GM13976 (cell line): Measurements from ENCODE around the gene SPATA12.

Source experiments
- DNase-seq: peaks from one replicate; pipeline ENCODE4 v3.0.0; 2012; ENCODE audit warnings: low spot score
- in situ Hi-C: fragments of 300-500 bp; cut with MboI; formaldehyde crosslinking; loops from one replicate; pipeline ENCODE4 v1.12.0; 2022; ENCODE audit warnings: low sequenced_read_pairs, mixed read lengths, inconsistent platforms; ENCODE audit not compliant: unreplicated experiment
- TF ChIP-seq, protein P1 (sequence below): IDR thresholded peaks from 2 replicates; pipeline ENCODE4 v1.5.1; 2012; ENCODE audit warnings: borderline replicate concordance, mild to moderate bottlenecking; ENCODE audit not compliant: insufficient read depth; ENCODE audit errors: extremely low read depth, missing control alignments, control extremely low read depth

SPATA12 gene

DNA sequence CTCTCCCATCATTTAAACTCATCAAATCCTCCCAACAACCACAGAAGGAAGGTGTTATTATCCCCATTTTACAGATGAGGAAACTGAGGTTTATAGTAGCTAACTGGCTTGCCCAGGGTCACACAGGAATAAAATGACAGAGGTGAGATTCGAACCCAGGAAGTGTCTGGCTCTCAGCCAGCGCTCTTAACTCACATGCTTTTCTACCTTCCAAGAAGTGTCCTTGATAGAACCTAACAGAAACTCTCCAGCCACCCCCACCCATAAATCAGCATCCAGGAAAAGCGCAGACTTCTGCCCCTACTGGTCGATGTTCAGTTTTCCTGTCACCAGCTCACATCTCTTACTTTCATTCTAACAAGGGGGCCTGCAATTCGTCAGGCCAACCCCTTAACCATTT is 51.7 kb downstream of the SPATA12 start:
- in situ Hi-C loops = no loop called here
- DNase-seq = peak; percentile 36
- TF ChIP-seq, protein P1, sequence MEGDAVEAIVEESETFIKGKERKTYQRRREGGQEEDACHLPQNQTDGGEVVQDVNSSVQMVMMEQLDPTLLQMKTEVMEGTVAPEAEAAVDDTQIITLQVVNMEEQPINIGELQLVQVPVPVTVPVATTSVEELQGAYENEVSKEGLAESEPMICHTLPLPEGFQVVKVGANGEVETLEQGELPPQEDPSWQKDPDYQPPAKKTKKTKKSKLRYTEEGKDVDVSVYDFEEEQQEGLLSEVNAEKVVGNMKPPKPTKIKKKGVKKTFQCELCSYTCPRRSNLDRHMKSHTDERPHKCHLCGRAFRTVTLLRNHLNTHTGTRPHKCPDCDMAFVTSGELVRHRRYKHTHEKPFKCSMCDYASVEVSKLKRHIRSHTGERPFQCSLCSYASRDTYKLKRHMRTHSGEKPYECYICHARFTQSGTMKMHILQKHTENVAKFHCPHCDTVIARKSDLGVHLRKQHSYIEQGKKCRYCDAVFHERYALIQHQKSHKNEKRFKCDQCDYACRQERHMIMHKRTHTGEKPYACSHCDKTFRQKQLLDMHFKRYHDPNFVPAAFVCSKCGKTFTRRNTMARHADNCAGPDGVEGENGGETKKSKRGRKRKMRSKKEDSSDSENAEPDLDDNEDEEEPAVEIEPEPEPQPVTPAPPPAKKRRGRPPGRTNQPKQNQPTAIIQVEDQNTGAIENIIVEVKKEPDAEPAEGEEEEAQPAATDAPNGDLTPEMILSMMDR = peak; percentile 10

DNA sequence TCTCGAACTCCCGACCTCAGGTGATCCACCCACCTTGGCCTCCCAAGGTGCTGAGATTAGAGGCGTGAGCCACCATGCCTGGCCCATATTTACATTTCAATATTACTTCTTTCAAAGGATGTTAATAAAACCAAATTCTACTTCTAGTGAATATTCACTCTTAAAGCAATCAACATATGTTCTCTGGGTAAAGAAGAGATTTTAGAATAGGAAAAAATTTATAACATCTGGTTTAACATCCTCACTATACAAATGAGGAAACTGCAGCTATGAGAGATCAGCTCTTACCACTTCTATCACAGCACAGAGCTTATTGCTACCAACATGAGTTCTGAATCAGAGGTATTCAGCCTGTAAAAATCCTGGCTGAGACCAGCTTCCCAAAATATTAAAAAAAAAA is 56.0 kb downstream of the SPATA12 start:
- TF ChIP-seq, protein P1 = no peak
- in situ Hi-C loops = no loop called here
- no peak for DNase-seq

DNA sequence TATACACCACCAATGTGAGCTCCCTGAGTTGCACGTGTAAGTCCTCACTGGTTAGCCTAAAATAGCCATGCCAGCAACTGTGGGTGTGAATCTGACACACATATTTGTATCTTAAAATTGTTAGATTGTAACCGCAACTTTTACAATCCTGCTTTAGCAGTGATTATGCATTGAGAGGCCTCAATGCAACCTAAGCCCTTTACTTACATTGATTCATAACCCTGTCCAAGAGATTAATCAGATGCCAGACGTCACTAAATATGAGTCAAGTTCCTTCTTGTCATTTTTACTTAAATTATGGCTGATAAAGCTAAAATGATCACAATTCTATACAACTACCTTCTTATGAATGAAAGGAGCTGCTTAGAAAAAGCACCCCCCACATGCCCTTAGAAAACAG is 57.8 kb downstream of the SPATA12 start:
- DNase-seq = no peak
- TF ChIP-seq, protein P1 = no peak
- in situ Hi-C loops = no loop called here

DNA sequence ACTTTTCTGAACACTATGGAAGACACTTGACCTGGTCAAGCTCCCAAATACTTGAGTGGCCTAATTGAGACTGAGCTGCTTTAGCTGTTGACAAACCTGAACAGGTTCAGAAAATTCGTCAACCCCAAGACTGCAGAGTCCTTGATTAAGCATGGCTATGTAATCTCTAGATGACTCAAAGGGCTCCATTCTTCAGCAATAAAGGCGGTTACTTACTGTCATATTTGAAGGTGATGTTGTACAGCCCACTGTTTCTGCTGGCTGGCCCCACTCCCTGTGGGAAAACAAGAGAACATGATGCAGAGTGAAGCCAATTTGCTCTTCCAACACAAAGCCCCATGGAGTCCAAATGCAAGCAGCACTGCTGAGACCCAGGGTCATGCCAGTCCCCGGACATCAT is 59.6 kb downstream of the SPATA12 start:
- DNase-seq = no peak
- in situ Hi-C loops = no loop called here
- TF ChIP-seq, protein P1 = no peak

DNA sequence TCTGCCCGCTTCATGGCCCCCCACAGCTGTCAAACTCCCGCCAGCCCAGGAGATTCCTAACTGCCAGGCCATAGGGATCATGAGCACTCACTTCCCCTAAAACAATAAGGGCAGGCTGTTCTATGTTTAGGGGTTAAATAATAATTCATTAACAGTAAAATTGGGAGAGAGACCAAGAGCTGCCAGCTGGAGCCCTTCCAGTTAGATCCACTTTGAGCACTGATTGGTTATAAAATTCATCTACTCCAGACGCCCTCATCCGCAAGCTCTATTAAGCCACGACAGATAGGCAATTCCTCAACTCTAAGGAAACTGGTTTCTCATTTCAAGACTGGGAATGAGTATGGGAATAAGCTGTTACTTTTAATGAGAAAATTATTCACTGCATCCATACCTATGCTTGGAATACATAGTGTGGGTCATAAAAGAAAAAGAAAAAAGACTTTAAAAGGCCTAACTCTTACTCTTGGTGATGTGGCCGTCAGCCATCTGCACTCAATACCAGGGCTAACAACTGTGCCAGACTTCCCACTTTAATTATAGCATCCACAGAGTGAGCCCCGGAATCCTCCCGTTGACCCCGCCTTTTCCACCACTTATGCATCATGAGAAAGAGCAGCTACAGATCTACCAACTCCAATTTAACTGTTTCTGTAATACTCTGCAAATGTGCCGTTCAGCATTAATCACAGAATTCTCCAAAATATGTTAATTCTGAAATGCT is 60.1 kb downstream of the SPATA12 start:
- TF ChIP-seq, protein P1 = no peak
- in situ Hi-C loops = no loop called here
- no peak for DNase-seq
